PC-3 (cell line): Measurements from ENCODE around the gene FGF11. TPM values are rescaled to one million over a fixed set of nuclear protein-coding genes. Genes with fewer than 3 reads are reported as not detected.

ENCODE experiments used
- ATAC-seq: fragments of 200-7000 bp; cut with Tn5 transposase; 2 replicates; pipeline ENCODE4 v1.9.1; 2020; ENCODE audit warnings: mild to moderate bottlenecking, moderate library complexity
- BruUV-seq: library from RNA; stranded (reverse); fragments of 400-500 nt; replicated peaks from 2 replicates; lab custom pipeline; 2021; lab: Mats Ljungman, UMichigan
- CTCF ChIA-PET: fragments of 300-600 bp; sonication (Branson Sonifier 250); formaldehyde crosslinking; loops from one replicate; lab custom pipeline; 2022; ENCODE audit warnings: antibody characterized with exemption; lab: Charles Lee
- POLR2A ChIA-PET: fragments of 300-600 bp; sonication (Branson Sonifier 250); formaldehyde crosslinking; loops from one replicate; lab custom pipeline; 2022; ENCODE audit warnings: antibody characterized with exemption; ENCODE audit not compliant: unreplicated experiment; lab: Charles Lee
- DNase-seq: peaks from one replicate; pipeline ENCODE4 v3.0.0-alpha.2; 2015
- H2AFZ ChIP-seq: fragments of 300-600 bp; sonication (generic); 2 replicates; pipeline ENCODE4 v1.6.0; 2016; ENCODE audit warnings: antibody characterized with exemption, low read length
- H3F3A ChIP-seq: fragments of 300-600 bp; sonication (generic); one replicate; pipeline ENCODE4 v1.6.0; 2017; ENCODE audit warnings: antibody characterized with exemption, low read length, control low read depth, mild to moderate bottlenecking; ENCODE audit not compliant: unreplicated experiment
- H3K27ac ChIP-seq: fragments of 300-600 bp; sonication (generic); 2 replicates; pipeline ENCODE4 v1.5.1; 2016; ENCODE audit warnings: mild to moderate bottlenecking, low read length
- H3K27me3 ChIP-seq: fragments of 300-600 bp; sonication (generic); 2 replicates; pipeline ENCODE4 v1.6.1; 2016; ENCODE audit warnings: low read length, mixed read lengths
- H3K36me3 ChIP-seq: fragments of 300-600 bp; sonication (generic); 2 replicates; pipeline ENCODE4 v1.6.1; 2016; ENCODE audit warnings: low read depth, mixed run types, low read length, mixed read lengths
- H3K4me1 ChIP-seq: fragments of 300-600 bp; sonication (generic); 2 replicates; pipeline ENCODE4 v1.5.1; 2016; ENCODE audit warnings: low read length; ENCODE audit not compliant: insufficient read depth
- H3K4me2 ChIP-seq: fragments of 300-600 bp; sonication (generic); 2 replicates; pipeline ENCODE4 v1.6.0; 2016; ENCODE audit warnings: low read length
- H3K4me3 ChIP-seq: fragments of 300-600 bp; sonication (generic); 2 replicates; pipeline ENCODE4 v1.5.1; 2016; ENCODE audit warnings: mild to moderate bottlenecking, low read length, mixed read lengths
- H3K79me2 ChIP-seq: fragments of 300-600 bp; sonication (generic); 2 replicates; pipeline ENCODE4 v1.6.1; 2017; ENCODE audit warnings: low read length, mixed read lengths
- H3K9ac ChIP-seq: fragments of 300-600 bp; sonication (generic); 2 replicates; pipeline ENCODE4 v1.6.0; 2016; ENCODE audit warnings: mild to moderate bottlenecking, low read length
- H3K9me2 ChIP-seq: fragments of 300-600 bp; sonication (generic); replicated peaks from 2 replicates; pipeline ENCODE4 v1.6.1; 2016; ENCODE audit warnings: mixed run types, low read length, mixed read lengths
- H3K9me3 ChIP-seq: fragments of 300-600 bp; sonication (generic); 2 replicates; pipeline ENCODE4 v1.6.1; 2016; ENCODE audit warnings: low read length, mixed read lengths
- H4K20me1 ChIP-seq: fragments of 300-600 bp; sonication (generic); 2 replicates; pipeline ENCODE4 v1.6.1; 2016; ENCODE audit warnings: low read length, mixed read lengths
- CTCF ChIP-seq: fragments of 300-600 bp; sonication (generic); conservative IDR thresholded peaks from 2 replicates; pipeline ENCODE4 v1.5.1; 2017; ENCODE audit warnings: antibody characterized with exemption, low read depth, mild to moderate bottlenecking, low read length
- EZH2 ChIP-seq: fragments of 300-600 bp; sonication (generic); IDR thresholded peaks from one replicate; pipeline ENCODE4 v1.6.1; 2017; ENCODE audit warnings: antibody characterized with exemption, mild to moderate bottlenecking, low read length; ENCODE audit not compliant: unreplicated experiment
- EZH2phosphoT487 ChIP-seq: fragments of 300-600 bp; sonication (generic); IDR thresholded peaks from 2 replicates; pipeline ENCODE4 v1.6.1; 2018; ENCODE audit warnings: mild to moderate bottlenecking, antibody characterized with exemption, low read length, borderline replicate concordance
- intact Hi-C: fragments of 100-400 bp; cut with micrococcal nuclease; formaldehyde crosslinking; loops from 2 replicates; pipeline ENCODE4 v1.9.0; 2023
- total RNA-seq: library from RNA; depleted of rRNA; stranded (reverse); fragments of >200 nt; gene quantifications from 2 replicates; pipeline ENCODE4 v1.2.3, GENCODE V29; 2014

Gene FGF11
- total RNA-seq, 1 experiment from 2014 or later: 0.69 TPM

- Histone ChIP-seq H3K9me3 (no peaks in the 10 kb centered on the region), H3K9ac (no peak overlapping the region), H2AFZ (no peak overlapping the region), H3K4me1 (no peaks in the 10 kb centered on the region), H3K27me3 (no peaks in the 10 kb centered on the region), H3F3A (no peaks in the 10 kb centered on the region), H3K4me3 (no peak overlapping the region), H3K36me3 (no peaks in the 10 kb centered on the region; the same call in 1 of the 2 replicates), H3K27ac (no peak overlapping the region), H4K20me1 (no peaks in the 10 kb centered on the region), H3K9me2 (no peaks in the 10 kb centered on the region), H3K4me2 (no peak overlapping the region), H3K79me2 (no peaks in the 10 kb centered on the region)
- no TSS peak for BruUV-seq
- intact Hi-C loops: no loop called here
- CTCF ChIA-PET: no interaction called here
- DNase-seq (no peak), ATAC-seq (no peak)
- TF ChIP-seq EZH2phosphoT487 (no peak), EZH2 (no peak), CTCF (no peak)
- POLR2A ChIA-PET: no interaction called here
These were observed 24.1 kb downstream of the FGF11 start for GRCh38 chr17:7463372-7463846.

- H3K9me3 ChIP-seq: no peaks in the 10 kb centered on the region
- BruUV-seq: no TSS peak
These were observed 24.8 kb downstream of the FGF11 start for GRCh38 chr17:7464081-7464480.

More at GRCh38 chr17:7464081-7464480, 24.8 kb downstream of the FGF11 start:
- Histone ChIP-seq H2AFZ (no peak overlapping the region), H3K27ac (no peak overlapping the region), H3F3A (no peaks in the 10 kb centered on the region), H3K4me3 (no peak overlapping the region), H3K4me2 (no peak overlapping the region), H4K20me1 (no peaks in the 10 kb centered on the region), H3K36me3 (no peaks in the 10 kb centered on the region; the same call in 1 of the 2 replicates), H3K79me2 (0 out of 2 replicates have a peak, but pooled peaks cover 5% of the 10 kb centered on the region), H3K9ac (no peak overlapping the region), H3K4me1 (no peaks in the 10 kb centered on the region), H3K9me2 (no peaks in the 10 kb centered on the region), H3K27me3 (no peaks in the 10 kb centered on the region)
- ATAC-seq (no peak), DNase-seq (no peak)
- TF ChIP-seq EZH2phosphoT487 (no peak), CTCF (no peak), EZH2 (no peak)
- ChIA-PET POLR2A (no interaction called here), CTCF (no interaction called here)
- intact Hi-C loops: no loop called here
